Germinal center (tissue), 1 donor: ENCODE results near the gene TRAF2.

Experiments used
- DNase-seq: peaks from one replicate; pipeline ENCODE4 v3.0.0; 2012; ENCODE audit warnings: mixed read lengths, low spot score

The TRAF2 gene

GRCh38 chr9:136962163-136962562 lies 75.8 kb downstream of the TRAF2 start:
- no peak for DNase-seq

GRCh38 chr9:136962701-136963248 lies 76.5 kb downstream of the TRAF2 start:
- no peak for DNase-seq

- no peak for DNase-seq
Measured at GRCh38 chr9:136963341-136963740, 77.0 kb downstream of the TRAF2 start.

GRCh38 chr9:136963751-136964150 lies 77.4 kb downstream of the TRAF2 start:
- DNase-seq: no peak

DNA sequence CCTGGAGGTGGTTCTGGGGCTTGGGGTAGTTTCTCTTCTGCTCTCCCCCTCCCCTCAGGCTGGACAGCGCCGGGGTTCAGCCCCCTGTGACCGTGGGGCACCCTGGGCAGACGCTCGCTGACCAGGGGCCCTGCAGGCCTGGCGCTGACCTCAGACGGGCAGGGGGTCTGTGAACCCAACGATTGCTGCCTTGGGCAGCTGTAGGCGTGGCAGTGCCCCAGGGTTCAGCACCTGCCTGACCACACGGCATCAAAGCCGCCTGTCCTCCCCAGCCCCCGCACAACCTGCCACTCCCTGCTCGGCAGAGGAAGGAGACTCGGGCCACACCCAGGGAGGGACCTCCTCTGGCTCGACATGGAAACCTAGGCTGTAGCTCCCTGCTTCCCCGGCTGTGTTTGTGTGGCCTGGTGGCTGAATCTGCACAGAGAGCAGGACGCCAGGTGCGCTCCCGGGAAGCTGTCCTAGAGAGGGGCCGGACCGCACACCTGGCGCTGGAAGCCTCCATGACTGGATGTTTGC lies 77.9 kb downstream of the TRAF2 start:
- no peak for DNase-seq

DNA sequence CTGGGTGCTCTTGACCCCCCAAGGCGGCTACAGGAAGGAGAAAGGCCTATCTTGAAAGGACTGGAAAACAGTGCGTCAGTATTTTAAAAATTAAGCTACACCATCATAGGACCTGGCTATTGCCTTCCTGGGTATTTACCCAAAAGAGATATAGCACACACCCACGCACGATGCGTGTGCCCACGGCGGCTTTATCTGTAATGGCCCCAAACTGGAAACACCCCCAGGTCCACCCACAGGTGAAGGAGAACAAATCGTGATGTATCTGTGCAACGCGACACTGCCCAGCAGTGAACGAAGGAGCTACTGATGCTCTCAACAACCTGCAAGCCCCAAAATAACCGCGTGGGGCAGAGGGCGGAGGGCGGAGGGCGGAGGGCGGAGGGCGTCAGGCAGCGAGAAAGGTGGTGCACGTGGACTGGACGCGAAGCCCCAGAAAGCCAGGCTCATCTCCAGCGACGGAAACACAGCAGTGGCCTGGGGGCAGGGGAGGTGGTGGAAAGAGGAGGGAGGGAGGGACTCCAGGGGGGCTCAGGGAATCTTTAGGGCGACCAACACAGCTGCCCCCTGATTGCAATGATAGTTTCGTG lies 78.6 kb downstream of the TRAF2 start:
- DNase-seq: no peak

GRCh38 chr9:136965771-136966484 lies 79.6 kb downstream of the TRAF2 start:
- DNase-seq: no peak

DNA sequence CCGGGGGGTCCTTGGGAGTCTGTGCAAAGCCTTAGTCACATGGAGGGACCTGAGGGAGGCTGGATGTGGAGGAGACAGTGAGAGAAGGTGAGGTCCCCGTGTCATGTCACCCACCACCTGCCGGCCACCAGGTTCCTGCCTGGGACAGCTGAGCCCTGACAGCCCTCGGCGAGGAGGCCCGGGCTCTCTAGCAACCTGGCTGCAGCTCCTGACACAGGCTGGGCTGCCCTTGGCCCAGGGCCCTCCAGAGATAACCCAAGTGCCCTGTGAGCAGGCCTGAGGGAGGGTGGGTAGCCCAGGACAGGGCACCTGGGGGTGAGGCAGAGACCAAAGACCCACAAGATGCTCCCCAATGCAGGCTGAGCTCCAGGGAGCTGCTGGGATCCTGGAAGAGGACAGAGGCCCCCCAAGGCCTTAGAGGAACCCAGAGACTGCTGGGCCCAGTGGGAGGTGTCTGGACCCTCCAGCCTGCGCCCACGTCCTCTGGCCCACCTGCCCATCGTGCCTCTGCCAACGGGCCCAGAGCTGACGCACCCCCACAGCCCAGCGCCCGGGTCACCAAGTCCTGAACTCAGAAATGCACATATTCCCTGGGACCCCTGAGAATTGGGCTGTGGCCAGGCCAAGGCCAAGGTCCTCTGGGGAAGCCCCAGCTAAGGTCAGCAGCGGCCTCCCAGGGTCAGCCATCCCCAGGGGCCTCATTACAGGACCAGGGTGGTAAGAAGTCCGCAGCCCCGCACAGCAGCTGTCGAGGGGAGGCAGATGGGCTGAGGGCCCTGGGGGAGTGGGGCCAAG lies 82.2 kb downstream of the TRAF2 start:
- no peak for DNase-seq

DNA sequence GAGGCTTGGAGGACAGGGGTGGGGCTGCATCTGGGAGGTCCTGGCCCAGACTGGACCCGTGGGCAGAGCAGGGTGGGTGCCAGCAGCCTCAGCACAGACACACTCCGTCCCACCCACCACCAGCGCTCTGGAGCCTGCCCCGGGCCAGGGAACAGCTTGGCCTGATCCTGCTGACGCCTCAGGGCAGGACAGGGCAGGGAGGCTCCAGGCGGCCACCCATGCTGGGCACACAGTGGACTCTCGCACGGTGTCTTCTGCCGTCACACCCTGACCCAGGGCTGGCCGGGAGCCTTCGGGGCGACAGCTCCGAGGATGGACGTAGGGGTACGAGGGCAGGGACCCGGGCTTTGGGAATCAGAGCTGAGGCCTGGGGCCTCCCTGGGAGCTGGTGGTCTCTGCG lies 82.8 kb downstream of the TRAF2 start:
- DNase-seq: no peak

DNA sequence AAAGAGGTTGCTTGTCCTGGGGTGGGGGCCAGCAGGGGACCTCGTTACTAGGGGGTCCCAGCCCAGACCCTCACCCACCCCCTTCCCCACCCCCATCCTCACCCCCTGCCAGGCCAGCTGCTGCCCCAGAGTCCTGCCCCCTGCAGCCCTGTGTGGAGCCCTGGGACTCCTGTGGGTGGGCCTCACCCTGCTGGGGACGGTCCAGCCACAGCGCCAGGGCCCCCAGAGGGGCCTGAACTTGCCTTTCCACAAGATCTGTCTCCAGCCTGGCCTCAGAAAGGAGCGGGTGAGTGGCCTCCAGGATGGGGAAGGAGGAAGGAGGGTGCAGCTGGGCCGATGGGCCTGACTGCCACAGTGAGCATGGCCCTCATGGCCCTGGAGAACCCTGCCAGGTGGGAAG lies 83.5 kb downstream of the TRAF2 start:
- DNase-seq: no peak

DNA sequence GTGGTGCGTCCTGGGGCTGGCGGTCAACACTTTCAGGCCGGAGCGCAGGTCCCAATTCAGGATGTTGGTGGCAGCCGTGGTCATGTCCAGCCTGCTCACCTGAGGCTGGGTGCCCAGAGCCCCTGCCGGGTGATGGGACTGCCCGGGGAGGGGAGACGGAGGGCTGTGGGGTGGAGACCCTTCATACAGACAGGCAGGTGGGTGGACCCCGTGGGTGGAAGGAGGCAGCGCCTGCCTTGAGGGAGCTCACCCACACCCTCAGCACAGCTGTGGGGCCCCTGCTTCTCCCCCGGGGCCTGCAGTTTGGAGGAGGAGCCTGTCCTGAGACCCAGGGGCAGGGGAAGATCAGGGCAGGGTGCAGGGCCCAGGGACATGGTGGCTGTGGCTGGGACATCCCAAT lies 84.0 kb downstream of the TRAF2 start:
- DNase-seq: no peak

DNA sequence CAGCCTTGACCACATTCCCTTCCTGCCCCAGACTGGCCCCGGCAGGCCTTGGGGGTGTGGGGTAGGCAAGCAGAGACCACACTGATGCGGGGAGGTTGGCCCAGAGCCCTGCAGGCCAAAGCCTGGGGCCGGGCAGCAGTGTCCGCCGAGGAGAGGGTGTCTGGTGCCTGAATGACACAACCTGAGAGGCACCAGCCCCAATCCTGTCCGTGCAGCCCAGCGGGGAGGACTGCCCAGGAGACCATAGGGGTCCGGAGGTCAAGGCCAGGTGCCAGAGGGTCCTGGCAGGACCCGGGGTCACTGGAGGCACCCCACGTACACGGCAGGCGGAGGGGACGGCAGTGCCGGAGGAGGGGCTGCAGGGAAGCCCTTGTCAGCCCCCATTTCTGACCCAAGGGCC lies 85.4 kb downstream of the TRAF2 start:
- no peak for DNase-seq

GRCh38 chr9:136972335-136972734 lies 86.0 kb downstream of the TRAF2 start:
- DNase-seq: no peak

DNA sequence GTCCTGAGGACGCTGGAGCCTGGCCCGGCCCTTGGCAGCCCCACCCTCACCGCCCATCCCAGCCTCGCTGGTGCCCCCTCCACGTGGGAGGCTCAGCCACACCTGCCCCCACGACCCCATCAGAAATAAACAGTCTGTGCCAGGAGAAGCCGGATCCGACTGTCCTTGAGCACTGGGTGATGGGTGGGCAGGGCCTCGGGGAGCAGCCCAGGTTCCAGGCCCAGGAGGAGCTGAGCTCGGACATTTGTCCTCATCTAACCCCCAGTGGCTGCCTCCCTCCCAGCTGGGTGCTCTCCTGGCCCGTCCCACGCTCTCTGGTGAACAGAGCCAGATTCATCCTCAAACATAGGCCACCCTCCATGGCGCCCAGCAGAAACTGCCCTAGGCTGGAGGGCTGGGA lies 86.4 kb downstream of the TRAF2 start:
- no peak for DNase-seq

GRCh38 chr9:136973618-136974617 lies 87.6 kb downstream of the TRAF2 start:
- DNase-seq: no peak

DNA sequence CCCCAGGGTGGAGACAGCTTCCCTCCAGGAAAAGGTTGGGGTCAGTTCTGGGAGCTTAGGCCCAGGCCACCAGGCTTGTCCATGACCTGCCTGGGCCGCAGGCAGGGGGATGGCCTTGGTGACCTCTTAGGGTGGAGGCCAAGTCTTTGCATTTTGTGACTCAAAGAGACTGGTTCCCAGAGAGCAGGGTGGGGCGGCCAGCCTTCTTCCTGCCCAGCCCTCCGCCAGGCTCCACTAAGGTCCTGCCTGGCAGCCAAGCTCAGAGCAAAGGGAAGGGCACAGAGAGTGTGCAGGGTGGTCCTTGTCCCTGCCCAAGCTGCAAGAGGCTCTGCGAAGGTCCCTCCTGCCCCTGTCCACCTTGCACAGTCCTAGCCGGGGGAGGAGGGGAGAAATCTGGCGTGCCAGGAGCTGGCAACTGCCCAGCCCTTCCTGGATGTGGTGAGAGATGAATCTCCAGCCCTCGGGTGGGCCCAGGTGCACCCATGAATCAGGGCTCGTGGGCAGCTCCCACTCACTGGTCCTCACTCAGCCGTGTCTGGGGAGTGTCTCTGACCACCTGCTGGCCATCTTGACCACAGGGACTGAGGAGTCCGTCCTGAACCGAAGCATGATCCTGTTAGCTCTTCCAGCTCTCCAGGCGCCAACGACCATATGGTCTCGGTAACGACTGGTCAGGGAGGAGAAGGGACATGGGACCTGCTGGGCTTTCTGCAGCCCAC lies 88.7 kb downstream of the TRAF2 start:
- no peak for DNase-seq

DNA sequence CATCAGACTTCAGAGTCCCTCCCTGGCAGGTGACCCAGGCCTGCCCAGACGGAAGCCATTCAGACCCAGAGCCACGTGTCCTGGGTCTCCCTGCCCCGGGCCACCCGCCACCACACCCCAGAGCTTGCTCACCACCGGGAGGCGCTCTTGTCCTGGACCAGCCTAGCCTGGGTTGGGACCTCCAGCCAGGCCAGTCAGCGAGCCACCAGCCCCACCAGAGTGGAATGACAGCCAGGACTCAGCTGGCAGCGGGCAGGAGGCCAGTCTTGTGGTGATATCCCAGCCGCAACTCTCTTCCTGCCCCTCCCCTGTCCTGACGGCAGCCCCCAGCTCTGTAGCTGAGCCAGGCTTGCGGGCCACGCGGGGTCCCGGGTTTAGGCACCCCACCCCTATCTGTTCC lies 89.3 kb downstream of the TRAF2 start:
- no peak for DNase-seq
